ENCODE measurements around the gene AJAP1.

Gene AJAP1

DNA sequence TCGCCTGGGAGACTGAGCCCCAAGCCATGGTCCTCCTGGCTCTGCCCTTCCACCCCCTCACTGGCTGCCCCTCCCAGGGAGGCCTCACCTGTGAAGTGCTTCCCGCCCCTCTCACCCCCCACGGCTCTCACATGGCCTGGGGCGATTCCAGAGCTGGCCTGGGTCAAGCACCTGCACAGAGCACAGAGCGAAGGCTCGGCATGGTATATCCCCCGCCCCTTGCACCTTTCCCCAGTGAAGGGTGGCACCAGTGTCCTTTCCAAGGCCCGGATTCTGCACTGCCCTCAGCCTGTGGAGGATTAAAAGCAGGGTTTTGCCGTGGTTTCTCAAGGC lies 1.1 kb upstream of the AJAP1 start (continued):
- TF ChIP-seq IKZF3 (tag by site-specific recombination; IDR thresholded peaks at IDR 0.05) (no peak), ZNF664 (tag by site-specific recombination; IDR thresholded peaks at IDR 0.05) (no peak), ZNF555 (tag by site-specific recombination; conservative IDR thresholded peaks at IDR 0.05) (no peak), ZBTB1 (tag by site-specific recombination; IDR thresholded peaks at IDR 0.05) (no peak), ZNF174 (tag by site-specific recombination; IDR thresholded peaks at IDR 0.05) (no peak), ZBTB20 (tag by site-specific recombination; IDR thresholded peaks at IDR 0.05) (no peak), ZNF138 (tag by site-specific recombination; IDR thresholded peaks at IDR 0.05; ENCODE audit: borderline replicate concordance) (no peak)
- TF ChIP-seq, protein P1, sequence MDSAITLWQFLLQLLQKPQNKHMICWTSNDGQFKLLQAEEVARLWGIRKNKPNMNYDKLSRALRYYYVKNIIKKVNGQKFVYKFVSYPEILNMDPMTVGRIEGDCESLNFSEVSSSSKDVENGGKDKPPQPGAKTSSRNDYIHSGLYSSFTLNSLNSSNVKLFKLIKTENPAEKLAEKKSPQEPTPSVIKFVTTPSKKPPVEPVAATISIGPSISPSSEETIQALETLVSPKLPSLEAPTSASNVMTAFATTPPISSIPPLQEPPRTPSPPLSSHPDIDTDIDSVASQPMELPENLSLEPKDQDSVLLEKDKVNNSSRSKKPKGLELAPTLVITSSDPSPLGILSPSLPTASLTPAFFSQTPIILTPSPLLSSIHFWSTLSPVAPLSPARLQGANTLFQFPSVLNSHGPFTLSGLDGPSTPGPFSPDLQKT (IDR thresholded peaks at IDR 0.05; ENCODE audit: borderline replicate concordance, low read depth, low read length): no peak

DNA sequence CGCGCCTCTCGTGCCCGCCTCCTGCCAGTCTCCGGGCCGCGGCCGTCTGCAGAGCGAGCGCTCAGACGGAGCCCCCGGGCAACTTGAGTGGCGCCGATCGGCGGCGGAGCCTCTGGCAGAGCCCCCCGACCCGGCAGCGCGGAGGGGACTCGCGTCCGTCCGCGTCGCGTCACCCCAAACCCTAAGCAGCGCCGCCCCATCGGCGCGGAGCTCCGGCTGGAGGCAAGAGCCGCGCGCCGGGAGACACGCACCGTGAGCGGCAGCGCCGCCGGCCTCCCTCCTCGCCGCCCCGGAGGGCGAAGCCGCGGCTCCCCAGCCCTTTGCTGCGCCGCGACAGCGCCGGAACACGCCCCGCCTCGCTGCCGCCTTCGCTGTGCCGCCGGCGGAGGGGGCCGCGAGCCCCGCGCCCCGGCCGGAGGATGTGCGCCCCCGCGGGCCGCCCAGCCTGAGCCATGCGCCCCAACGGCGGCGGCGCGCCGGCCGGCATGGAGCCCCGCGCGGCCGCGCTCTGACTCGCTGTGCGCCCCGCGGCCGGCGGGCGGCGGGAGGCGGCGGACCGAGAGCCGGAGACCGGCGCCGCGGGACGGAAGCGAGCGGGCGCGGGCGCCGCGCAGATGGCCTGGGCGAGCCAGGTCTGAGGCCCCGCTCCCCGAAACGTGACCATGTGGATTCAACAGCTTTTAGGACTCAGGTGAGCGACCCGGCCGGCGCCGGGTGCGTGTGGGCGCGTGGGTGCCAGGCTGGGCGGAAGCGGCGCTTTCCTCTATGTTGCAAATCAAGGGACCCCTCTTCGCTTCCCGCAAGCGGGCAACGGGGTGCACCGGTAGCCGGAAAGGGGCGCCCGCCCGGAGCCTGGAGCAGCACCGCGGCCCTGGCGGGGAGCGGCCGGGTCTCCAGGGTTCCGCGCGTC lies 610 bp downstream of the AJAP1 start:
- Histone ChIP-seq H3K27ac (ENCODE audit: extremely low read depth, low read depth, low read length) (no peak overlapping the region), H3K4me3 (ENCODE audit: low read depth, low read length) (no peak overlapping the region), H3K36me3 (ENCODE audit: control insufficient read depth in 2 of 2, insufficient read depth in 1 of 2, low read length in 2 of 2) (no peaks in the 10 kb centered on the region), H3K4me1 (ENCODE audit: control insufficient read depth, insufficient read depth, low read length) (no peaks in the 10 kb centered on the region), H3K9me3 (ENCODE audit: control insufficient read depth, insufficient read depth, low read depth, low read length) (no peaks in the 10 kb centered on the region)
- ChIA-PET POLR2A (no interaction called here), CTCF (no interaction called here)
- TF ChIP-seq ZNF843 (tag by site-specific recombination; IDR thresholded peaks at IDR 0.05): no peak
- no peak for TF ChIP-seq ZNF174 (tag by site-specific recombination; IDR thresholded peaks at IDR 0.05)
- TF ChIP-seq YY1 (tag by site-specific recombination; IDR thresholded peaks at IDR 0.05): no peak
- TF ChIP-seq ZNF521 (tag by site-specific recombination; IDR thresholded peaks at IDR 0.05): no peak
- TF ChIP-seq ZNF302 (tag by site-specific recombination; IDR thresholded peaks at IDR 0.05; ENCODE audit: low read depth): no peak
- no peak for TF ChIP-seq ZNF175 (tag by site-specific recombination; IDR thresholded peaks at IDR 0.05)
- TF ChIP-seq ZNF548 (tag by site-specific recombination; IDR thresholded peaks at IDR 0.05): no peak
- TF ChIP-seq ZNF621 (tag by site-specific recombination; IDR thresholded peaks at IDR 0.05): no peak
- TF ChIP-seq ZNF473 (tag by site-specific recombination; IDR thresholded peaks at IDR 0.05): no peak
- TF ChIP-seq KLF9 (tag by site-specific recombination; IDR thresholded peaks at IDR 0.05; ENCODE audit: low read depth): no peak
- TF ChIP-seq ZFP41 (tag by site-specific recombination; IDR thresholded peaks at IDR 0.05; ENCODE audit: borderline replicate concordance): no peak
- TF ChIP-seq, protein P2, sequence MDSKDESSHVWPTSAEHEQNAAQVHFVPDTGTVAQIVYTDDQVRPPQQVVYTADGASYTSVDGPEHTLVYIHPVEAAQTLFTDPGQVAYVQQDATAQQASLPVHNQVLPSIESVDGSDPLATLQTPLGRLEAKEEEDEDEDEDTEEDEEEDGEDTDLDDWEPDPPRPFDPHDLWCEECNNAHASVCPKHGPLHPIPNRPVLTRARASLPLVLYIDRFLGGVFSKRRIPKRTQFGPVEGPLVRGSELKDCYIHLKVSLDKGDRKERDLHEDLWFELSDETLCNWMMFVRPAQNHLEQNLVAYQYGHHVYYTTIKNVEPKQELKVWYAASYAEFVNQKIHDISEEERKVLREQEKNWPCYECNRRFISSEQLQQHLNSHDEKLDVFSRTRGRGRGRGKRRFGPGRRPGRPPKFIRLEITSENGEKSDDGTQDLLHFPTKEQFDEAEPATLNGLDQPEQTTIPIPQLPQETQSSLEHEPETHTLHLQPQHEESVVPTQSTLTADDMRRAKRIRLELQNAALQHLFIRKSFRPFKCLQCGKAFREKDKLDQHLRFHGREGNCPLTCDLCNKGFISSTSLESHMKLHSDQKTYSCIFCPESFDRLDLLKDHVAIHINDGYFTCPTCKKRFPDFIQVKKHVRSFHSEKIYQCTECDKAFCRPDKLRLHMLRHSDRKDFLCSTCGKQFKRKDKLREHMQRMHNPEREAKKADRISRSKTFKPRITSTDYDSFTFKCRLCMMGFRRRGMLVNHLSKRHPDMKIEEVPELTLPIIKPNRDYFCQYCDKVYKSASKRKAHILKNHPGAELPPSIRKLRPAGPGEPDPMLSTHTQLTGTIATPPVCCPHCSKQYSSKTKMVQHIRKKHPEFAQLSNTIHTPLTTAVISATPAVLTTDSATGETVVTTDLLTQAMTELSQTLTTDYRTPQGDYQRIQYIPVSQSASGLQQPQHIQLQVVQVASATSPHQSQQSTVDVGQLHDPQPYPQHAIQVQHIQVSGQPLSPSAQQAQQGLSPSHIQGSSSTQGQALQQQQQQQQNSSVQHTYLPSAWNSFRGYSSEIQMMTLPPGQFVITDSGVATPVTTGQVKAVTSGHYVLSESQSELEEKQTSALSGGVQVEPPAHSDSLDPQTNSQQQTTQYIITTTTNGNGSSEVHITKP (tag by site-specific recombination; IDR thresholded peaks at IDR 0.05): no peak
- TF ChIP-seq, protein P3, sequence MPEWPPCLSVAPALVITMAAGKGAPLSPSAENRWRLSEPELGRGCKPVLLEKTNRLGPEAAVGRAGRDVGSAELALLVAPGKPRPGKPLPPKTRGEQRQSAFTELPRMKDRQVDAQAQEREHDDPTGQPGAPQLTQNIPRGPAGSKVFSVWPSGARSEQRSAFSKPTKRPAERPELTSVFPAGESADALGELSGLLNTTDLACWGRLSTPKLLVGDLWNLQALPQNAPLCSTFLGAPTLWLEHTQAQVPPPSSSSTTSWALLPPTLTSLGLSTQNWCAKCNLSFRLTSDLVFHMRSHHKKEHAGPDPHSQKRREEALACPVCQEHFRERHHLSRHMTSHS (tag by site-specific recombination; IDR thresholded peaks at IDR 0.05): no peak
- TF ChIP-seq ZFP37 (tag by site-specific recombination; IDR thresholded peaks at IDR 0.05): no peak
